GM23338 (cell line): Measurements from ENCODE around the gene PLXND1. TPM values are rescaled to one million over a fixed set of nuclear protein-coding genes. Genes with fewer than 3 reads are reported as not detected.

ENCODE experiments used
- ATAC-seq: fragments of 200-7000 bp; cut with Tn5 transposase; 3 replicates; pipeline ENCODE4 v1.9.1; 2020
- DNase-seq: peaks from one replicate; pipeline ENCODE4 v3.0.0-alpha.2; 2015; ENCODE audit warnings: low spot score
- H2AFZ ChIP-seq: fragments of 200-600 bp; sonication (generic); 2 replicates; pipeline ENCODE4 v1.8.0; 2016; ENCODE audit warnings: antibody characterized with exemption, mild to moderate bottlenecking, moderate library complexity
- H3F3A ChIP-seq: fragments of 200-600 bp; sonication (generic); replicated peaks from 2 replicates; pipeline ENCODE4 v1.8.0; 2017; ENCODE audit warnings: antibody characterized with exemption, mixed run types, low read depth
- H3K27ac ChIP-seq: fragments of 200-600 bp; sonication (generic); 2 replicates; pipeline ENCODE4 v1.6.1; 2016; ENCODE audit warnings: low read depth
- H3K27me3 ChIP-seq: fragments of 200-600 bp; sonication (generic); 2 replicates; pipeline ENCODE4 v1.8.0; 2016; ENCODE audit warnings: mild to moderate bottlenecking, mixed run types, moderate library complexity; ENCODE audit not compliant: insufficient read depth
- H3K36me3 ChIP-seq: fragments of 200-600 bp; sonication (generic); 2 replicates; pipeline ENCODE4 v1.8.0; 2016; ENCODE audit warnings: mild to moderate bottlenecking; ENCODE audit not compliant: insufficient read depth
- H3K4me1 ChIP-seq: fragments of 200-600 bp; sonication (generic); 2 replicates; pipeline ENCODE4 v1.8.0; 2016; ENCODE audit warnings: mild to moderate bottlenecking, moderate library complexity; ENCODE audit not compliant: insufficient read depth
- H3K4me2 ChIP-seq: fragments of 200-600 bp; sonication (generic); 2 replicates; pipeline ENCODE4 v1.7.1; 2017; ENCODE audit warnings: mixed run types
- H3K4me3 ChIP-seq: fragments of 200-600 bp; sonication (generic); 2 replicates; pipeline ENCODE4 v1.6.1; 2016; ENCODE audit warnings: mixed run types
- H3K79me2 ChIP-seq: fragments of 200-600 bp; sonication (generic); replicated peaks from 2 replicates; pipeline ENCODE4 v1.8.0; 2017; ENCODE audit warnings: mild to moderate bottlenecking; ENCODE audit not compliant: insufficient read depth
- H3K9me2 ChIP-seq: fragments of 200-600 bp; sonication (generic); 2 replicates; pipeline ENCODE4 v1.8.0; 2017; ENCODE audit not compliant: insufficient read depth
- H4K20me1 ChIP-seq: fragments of 200-600 bp; sonication (generic); replicated peaks from 2 replicates; pipeline ENCODE4 v1.8.0; 2017; ENCODE audit warnings: mild to moderate bottlenecking; ENCODE audit not compliant: insufficient read depth
- H3K27ac Mint-ChIP-seq: 2 replicates; pipeline ENCODE4 v1.8.0; 2020; ENCODE audit warnings: inconsistent platforms, mild to moderate bottlenecking, moderate library complexity, mixed read lengths
- H3K27me3 Mint-ChIP-seq: 3 replicates; pipeline ENCODE4 v1.8.0; 2022; ENCODE audit warnings: low read depth, mild to moderate bottlenecking, moderate library complexity, mixed read lengths, inconsistent platforms; ENCODE audit not compliant: insufficient read depth, poor library complexity
- H3K36me3 Mint-ChIP-seq: 3 replicates; pipeline ENCODE4 v1.8.0; 2021; ENCODE audit warnings: low read depth, mild to moderate bottlenecking, inconsistent platforms, moderate library complexity, mixed read lengths
- H3K4me1 Mint-ChIP-seq: 3 replicates; pipeline ENCODE4 v1.8.0; 2020; ENCODE audit warnings: mild to moderate bottlenecking, inconsistent platforms, mixed read lengths
- H3K4me3 Mint-ChIP-seq: 3 replicates; pipeline ENCODE4 v1.8.0; 2021; ENCODE audit warnings: moderate library complexity, mild to moderate bottlenecking, inconsistent platforms, mixed read lengths
- H3K9me3 Mint-ChIP-seq: 3 replicates; pipeline ENCODE4 v1.8.0; 2020; ENCODE audit warnings: moderate library complexity, mild to moderate bottlenecking, inconsistent platforms, mixed read lengths
- CREB1 ChIP-seq: fragments of 250-450 bp; sonication (Bioruptor Pico); IDR thresholded peaks from 2 replicates; pipeline ENCODE4 v1.5.0; 2020; ENCODE audit warnings: low read depth, mild to moderate bottlenecking, moderate library complexity
- EZH2 ChIP-seq: fragments of 200-600 bp; sonication (generic); IDR thresholded peaks from one replicate; pipeline ENCODE4 v1.8.0; 2017; ENCODE audit warnings: antibody characterized with exemption, mild to moderate bottlenecking, low read depth; ENCODE audit not compliant: unreplicated experiment
- EZH2phosphoT487 ChIP-seq: fragments of 200-600 bp; sonication (generic); IDR thresholded peaks from one replicate; pipeline ENCODE4 v1.8.1; 2018; ENCODE audit warnings: antibody characterized with exemption; ENCODE audit not compliant: unreplicated experiment
- JUNB ChIP-seq: IDR thresholded peaks from one replicate; pipeline ENCODE4 v1.6.1; 2016; ENCODE audit warnings: antibody characterized with exemption; ENCODE audit not compliant: unreplicated experiment
- NANOG ChIP-seq: IDR thresholded peaks from 2 replicates; pipeline ENCODE4 v1.6.1; 2016; ENCODE audit warnings: antibody characterized with exemption, borderline replicate concordance
- POLR2AphosphoS5 ChIP-seq: IDR thresholded peaks from 2 replicates; pipeline ENCODE4 v1.6.1; 2016; ENCODE audit warnings: antibody characterized with exemption, low read depth
- STAT1 ChIP-seq: IDR thresholded peaks from one replicate; pipeline ENCODE4 v1.6.1; 2016; ENCODE audit warnings: antibody characterized with exemption; ENCODE audit not compliant: unreplicated experiment
- ZNF114 ChIP-seq: fragments of 250-450 bp; sonication (Bioruptor Pico); IDR thresholded peaks from 2 replicates; pipeline ENCODE4 v1.5.0; 2020; ENCODE audit warnings: mild to moderate bottlenecking, moderate library complexity
- ZNF331 ChIP-seq: fragments of 250-450 bp; sonication (Bioruptor Pico); IDR thresholded peaks from 2 replicates; pipeline ENCODE4 v1.5.0; 2020; ENCODE audit warnings: low read depth, mild to moderate bottlenecking, moderate library complexity
- polyA plus RNA-seq: library from polyadenylated mRNA; unstranded; fragments of >200 nt; fragmentation: Nextera tagmentation; extraction: Ambion mirVana; gene quantifications from 2 replicates; pipeline ENCODE4 v1.2.1, GENCODE V29; 2016
- total RNA-seq: library from RNA; depleted of rRNA; stranded (reverse); fragments of >200 nt; shearing (Covaris generic); gene quantifications from 2 replicates; pipeline ENCODE4 v1.2.3, GENCODE V29; 2014
- TF ChIP-seq, protein P1 (sequence below): IDR thresholded peaks from one replicate; pipeline ENCODE4 v1.6.1; 2018; ENCODE audit warnings: antibody characterized with exemption; ENCODE audit not compliant: unreplicated experiment
- TF ChIP-seq, protein P2 (sequence below), 2 experiments: fragments of 200-600 bp in 1 of 2; sonication (generic) in 1 of 2; conservative IDR thresholded peaks; 2 replicates each; pipeline versions ENCODE4 v1.5.1 to v1.6.1; 2016 to 2017; ENCODE audit warnings: antibody characterized with exemption in 2 of 2, low read depth in 2 of 2, mild to moderate bottlenecking in 2 of 2, moderate library complexity in 1 of 2
- TF ChIP-seq, protein P3 (sequence below): IDR thresholded peaks from 2 replicates; pipeline ENCODE4 v1.6.1; 2016; ENCODE audit warnings: antibody characterized with exemption

The PLXND1 gene
- total and polyA plus RNA-seq, 2 experiments from 2014 or later, result 13.3 to 60.4 TPM

DNA sequence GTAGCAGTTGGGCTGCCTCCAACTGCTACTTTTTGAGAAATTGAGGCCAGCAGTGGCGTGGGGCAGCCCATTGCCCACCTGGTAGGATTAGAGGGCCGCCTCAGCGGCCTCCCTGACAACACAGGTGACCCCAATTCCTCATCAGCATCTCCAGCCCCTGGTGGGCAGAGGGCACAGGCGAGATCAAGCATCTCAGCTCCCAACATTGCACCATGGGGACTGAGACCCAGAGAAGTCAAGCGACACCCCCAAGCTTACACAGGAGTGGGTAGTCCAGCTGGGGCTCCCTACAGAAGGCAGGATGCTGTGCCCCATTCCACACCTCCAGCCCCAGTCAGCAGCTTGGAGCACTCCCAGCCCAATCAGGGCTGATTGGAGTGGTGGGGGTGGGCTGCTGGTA, 63.7 kb downstream of the PLXND1 start:
- no peaks in the 10 kb centered on the region for H3K27me3 ChIP-seq
- H3K27me3 Mint-ChIP-seq, result peaks cover 10% of the 10 kb centered on the region
- no peak overlapping the region for H3K4me2 ChIP-seq
- H3F3A ChIP-seq, result no peaks in the 10 kb centered on the region
- TF ChIP-seq POLR2AphosphoS5, result no peak
- H2AFZ ChIP-seq, result no peak overlapping the region
- H3K27ac Mint-ChIP-seq, result no peak overlapping the region
- peaks cover 20% of the 10 kb centered on the region for H3K4me1 Mint-ChIP-seq
- no peaks in the 10 kb centered on the region for H3K79me2 ChIP-seq
- H3K9me3 Mint-ChIP-seq, result no peaks in the 10 kb centered on the region
- H3K36me3 Mint-ChIP-seq, result no peaks in the 10 kb centered on the region
- no peak overlapping the region for H3K4me3 Mint-ChIP-seq
- DNase-seq, result no peak
- H3K27ac ChIP-seq, result no peak overlapping the region
- H3K9me2 ChIP-seq, result no peaks in the 10 kb centered on the region
- no peak for ATAC-seq
- no peaks in the 10 kb centered on the region for H3K36me3 ChIP-seq
- H3K4me1 ChIP-seq, result 0 out of 2 replicates have a peak, but pooled peaks cover 13% of the 10 kb centered on the region
- no peaks in the 10 kb centered on the region for H4K20me1 ChIP-seq
- H3K4me3 ChIP-seq, result no peak overlapping the region

DNA sequence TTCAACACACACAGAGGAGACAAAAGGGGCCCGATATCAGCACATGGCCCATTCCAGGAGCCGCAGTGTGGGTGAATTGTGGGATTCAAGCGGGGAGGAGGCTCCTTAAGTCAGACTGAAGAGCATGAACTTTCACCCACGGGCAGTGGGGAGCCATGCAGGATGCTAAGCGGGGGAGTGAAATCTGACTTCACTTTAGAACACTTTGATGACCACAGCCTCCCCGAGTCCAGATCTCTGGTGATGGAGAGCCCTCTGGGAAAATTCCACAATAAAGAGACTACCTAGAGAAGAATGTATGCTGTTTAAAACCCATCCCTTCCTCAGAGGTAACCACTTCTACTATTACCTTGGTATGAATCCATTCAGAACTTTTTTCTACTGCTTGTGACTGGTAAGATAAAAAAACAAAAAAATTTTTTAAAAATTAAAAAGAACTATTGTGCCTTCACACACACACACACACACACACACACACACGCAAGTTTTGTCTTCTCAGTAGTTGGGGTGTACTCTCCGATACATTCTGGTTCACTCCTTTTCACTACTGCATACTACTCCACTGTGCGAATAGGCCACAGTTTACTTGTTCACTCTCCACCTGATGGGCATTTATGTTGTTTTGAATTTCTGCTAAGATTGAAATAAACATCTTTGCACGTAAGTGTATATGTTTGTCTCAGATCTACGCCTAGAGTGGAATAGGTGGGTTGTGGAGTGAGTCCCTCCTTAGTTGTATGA, 65.5 kb downstream of the PLXND1 start:
- Histone ChIP-seq H2AFZ (no peak overlapping the region), H3K27ac (no peak overlapping the region), H3K4me2 (no peak overlapping the region), H3K9me2 (peaks cover 4% of the 10 kb centered on the region; the same call in 1 of the 2 replicates), H3K36me3 (no peaks in the 10 kb centered on the region), H3F3A (no peaks in the 10 kb centered on the region), H3K4me3 (no peak overlapping the region), H3K27me3 (no peaks in the 10 kb centered on the region), H3K4me1 (peaks cover 13% of the 10 kb centered on the region; the same call in 1 of the 2 replicates), H4K20me1 (no peaks in the 10 kb centered on the region), H3K79me2 (no peaks in the 10 kb centered on the region)
- Mint-ChIP-seq H3K9me3 (no peaks in the 10 kb centered on the region), H3K4me3 (no peak overlapping the region), H3K27me3 (peaks cover 14% of the 10 kb centered on the region), H3K27ac (no peak overlapping the region), H3K36me3 (no peaks in the 10 kb centered on the region), H3K4me1 (peaks cover 31% of the 10 kb centered on the region)
- ATAC-seq (no peak), DNase-seq (no peak)
- TF ChIP-seq ZNF114 (CRISPR knock-in tag) (no peak), STAT1 (no peak), EZH2phosphoT487 (no peak), POLR2AphosphoS5 (no peak), JUNB (no peak), EZH2 (no peak), CREB1 (CRISPR knock-in tag) (no peak), NANOG (no peak), ZNF331 (no peak)
- TF ChIP-seq, protein P1, sequence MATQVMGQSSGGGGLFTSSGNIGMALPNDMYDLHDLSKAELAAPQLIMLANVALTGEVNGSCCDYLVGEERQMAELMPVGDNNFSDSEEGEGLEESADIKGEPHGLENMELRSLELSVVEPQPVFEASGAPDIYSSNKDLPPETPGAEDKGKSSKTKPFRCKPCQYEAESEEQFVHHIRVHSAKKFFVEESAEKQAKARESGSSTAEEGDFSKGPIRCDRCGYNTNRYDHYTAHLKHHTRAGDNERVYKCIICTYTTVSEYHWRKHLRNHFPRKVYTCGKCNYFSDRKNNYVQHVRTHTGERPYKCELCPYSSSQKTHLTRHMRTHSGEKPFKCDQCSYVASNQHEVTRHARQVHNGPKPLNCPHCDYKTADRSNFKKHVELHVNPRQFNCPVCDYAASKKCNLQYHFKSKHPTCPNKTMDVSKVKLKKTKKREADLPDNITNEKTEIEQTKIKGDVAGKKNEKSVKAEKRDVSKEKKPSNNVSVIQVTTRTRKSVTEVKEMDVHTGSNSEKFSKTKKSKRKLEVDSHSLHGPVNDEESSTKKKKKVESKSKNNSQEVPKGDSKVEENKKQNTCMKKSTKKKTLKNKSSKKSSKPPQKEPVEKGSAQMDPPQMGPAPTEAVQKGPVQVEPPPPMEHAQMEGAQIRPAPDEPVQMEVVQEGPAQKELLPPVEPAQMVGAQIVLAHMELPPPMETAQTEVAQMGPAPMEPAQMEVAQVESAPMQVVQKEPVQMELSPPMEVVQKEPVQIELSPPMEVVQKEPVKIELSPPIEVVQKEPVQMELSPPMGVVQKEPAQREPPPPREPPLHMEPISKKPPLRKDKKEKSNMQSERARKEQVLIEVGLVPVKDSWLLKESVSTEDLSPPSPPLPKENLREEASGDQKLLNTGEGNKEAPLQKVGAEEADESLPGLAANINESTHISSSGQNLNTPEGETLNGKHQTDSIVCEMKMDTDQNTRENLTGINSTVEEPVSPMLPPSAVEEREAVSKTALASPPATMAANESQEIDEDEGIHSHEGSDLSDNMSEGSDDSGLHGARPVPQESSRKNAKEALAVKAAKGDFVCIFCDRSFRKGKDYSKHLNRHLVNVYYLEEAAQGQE, result no peak
- TF ChIP-seq, protein P2, sequence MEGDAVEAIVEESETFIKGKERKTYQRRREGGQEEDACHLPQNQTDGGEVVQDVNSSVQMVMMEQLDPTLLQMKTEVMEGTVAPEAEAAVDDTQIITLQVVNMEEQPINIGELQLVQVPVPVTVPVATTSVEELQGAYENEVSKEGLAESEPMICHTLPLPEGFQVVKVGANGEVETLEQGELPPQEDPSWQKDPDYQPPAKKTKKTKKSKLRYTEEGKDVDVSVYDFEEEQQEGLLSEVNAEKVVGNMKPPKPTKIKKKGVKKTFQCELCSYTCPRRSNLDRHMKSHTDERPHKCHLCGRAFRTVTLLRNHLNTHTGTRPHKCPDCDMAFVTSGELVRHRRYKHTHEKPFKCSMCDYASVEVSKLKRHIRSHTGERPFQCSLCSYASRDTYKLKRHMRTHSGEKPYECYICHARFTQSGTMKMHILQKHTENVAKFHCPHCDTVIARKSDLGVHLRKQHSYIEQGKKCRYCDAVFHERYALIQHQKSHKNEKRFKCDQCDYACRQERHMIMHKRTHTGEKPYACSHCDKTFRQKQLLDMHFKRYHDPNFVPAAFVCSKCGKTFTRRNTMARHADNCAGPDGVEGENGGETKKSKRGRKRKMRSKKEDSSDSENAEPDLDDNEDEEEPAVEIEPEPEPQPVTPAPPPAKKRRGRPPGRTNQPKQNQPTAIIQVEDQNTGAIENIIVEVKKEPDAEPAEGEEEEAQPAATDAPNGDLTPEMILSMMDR (conservative IDR thresholded peaks at IDR 0.05; ENCODE audit: low read depth in 2 of 2), result no peak
- TF ChIP-seq, protein P3, sequence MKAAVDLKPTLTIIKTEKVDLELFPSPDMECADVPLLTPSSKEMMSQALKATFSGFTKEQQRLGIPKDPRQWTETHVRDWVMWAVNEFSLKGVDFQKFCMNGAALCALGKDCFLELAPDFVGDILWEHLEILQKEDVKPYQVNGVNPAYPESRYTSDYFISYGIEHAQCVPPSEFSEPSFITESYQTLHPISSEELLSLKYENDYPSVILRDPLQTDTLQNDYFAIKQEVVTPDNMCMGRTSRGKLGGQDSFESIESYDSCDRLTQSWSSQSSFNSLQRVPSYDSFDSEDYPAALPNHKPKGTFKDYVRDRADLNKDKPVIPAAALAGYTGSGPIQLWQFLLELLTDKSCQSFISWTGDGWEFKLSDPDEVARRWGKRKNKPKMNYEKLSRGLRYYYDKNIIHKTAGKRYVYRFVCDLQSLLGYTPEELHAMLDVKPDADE, result no peak
